ENCODE results near the gene TGM2. TPM values are rescaled to one million over a fixed set of nuclear protein-coding genes. Genes with fewer than 3 reads are reported as not detected.

TGM2 gene
- total and polyA plus RNA-seq, 5 experiments from 2014 or later = not detected

DNA sequence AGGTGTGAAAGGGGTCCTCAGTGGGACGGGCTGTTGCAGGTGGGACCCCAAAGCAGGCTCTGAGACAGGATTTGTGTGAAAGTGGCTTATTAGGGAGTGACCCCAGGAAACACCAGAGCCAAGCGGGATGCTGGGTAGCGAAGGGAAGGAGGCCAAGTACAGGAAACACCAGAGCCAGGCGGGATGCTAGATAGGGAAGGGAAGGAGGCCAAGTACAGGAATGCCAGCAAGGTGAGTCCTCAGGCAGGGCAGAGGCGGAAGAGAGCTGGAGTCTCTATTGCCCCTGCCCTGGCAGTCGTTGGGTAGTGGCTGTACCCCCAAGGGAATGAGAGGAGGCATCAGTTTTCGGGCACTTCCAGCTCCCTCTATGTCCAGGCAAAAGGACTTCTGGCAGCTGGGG lies 30.5 kb upstream of the TGM2 start:
- H3K4me3 Mint-ChIP-seq = no peak overlapping the region
- DNase-seq = no peak
- H3K27ac Mint-ChIP-seq = no peak overlapping the region
- H3K9me3 Mint-ChIP-seq = peaks cover 0 to 9% (median 1%) of the 10 kb centered on the region in 9 donors
- H3K27me3 Mint-ChIP-seq = peaks cover 3 to 29% (median 17%) of the 10 kb centered on the region in 5 donors
- POLR2A ChIA-PET = no interaction called here
- no peak for ATAC-seq
- no peaks in the 10 kb centered on the region for H3K36me3 Mint-ChIP-seq
- H3K4me1 Mint-ChIP-seq = no peaks in the 10 kb centered on the region

DNA sequence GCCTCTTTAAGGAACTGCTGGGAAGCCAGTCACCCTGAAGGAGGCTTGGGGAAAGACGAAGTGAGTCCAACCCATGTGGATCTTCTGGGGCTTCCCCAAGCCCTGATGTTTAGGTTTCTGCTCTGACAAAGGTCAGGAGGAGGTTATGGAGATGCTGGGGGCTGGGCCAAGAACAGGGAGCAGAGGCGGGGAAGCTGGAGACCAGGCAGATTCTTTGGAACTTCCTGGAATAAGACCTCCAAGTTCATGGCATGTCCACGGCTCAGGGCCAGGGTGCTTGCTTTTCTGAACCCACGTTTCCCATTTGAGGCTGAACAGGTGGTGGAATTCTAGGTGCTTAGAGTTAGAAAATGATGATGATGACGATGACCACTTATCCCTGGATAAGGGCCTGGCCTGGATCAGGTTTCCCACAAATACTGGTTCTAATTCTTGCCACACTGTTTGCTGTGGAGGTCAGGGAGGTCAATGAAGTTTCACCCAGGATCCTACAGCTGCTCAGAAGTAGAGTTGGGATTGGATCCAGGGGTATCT lies 30.0 kb upstream of the TGM2 start:
- no peaks in the 10 kb centered on the region for H3K4me1 Mint-ChIP-seq
- peaks cover 3 to 33% (median 17%) of the 10 kb centered on the region in 5 donors for H3K27me3 Mint-ChIP-seq
- peaks cover 0 to 9% (median 1%) of the 10 kb centered on the region in 9 donors for H3K9me3 Mint-ChIP-seq
- no peak overlapping the region for H3K4me3 Mint-ChIP-seq
- DNase-seq (no peak), ATAC-seq (no peak)
- H3K36me3 Mint-ChIP-seq = no peaks in the 10 kb centered on the region
- H3K27ac Mint-ChIP-seq = peak overlapping the region in 1 of 10 donors; percentile 46
- POLR2A ChIA-PET = no interaction called here

DNA sequence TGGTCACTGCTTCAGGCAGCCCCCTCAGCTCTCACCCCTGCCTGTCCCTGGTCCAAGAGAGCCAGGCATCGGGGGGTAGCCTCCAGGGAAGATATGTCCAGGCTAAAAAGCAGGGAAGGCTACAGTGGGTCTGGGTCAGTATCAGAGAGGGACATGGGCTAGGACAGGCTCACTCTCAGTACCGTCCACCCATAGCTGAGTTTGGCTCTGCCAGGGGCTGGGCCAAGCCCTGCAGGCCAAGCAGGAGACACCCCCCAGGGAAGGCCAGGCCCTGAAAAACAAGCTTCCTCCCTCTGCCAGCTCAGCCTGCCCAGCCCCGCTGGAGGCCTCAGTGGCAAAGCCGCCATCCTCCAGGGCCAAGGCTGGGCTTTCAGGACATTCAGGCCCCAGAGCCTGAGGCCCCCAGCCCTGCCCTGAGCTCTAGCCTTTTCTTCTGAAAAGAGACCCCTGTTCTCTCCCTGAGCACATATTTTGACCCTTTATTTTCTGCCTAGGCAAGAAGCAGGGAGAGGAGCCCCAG lies 28.6 kb upstream of the TGM2 start:
- H3K9me3 Mint-ChIP-seq = peaks cover 0 to 9% (median 1%) of the 10 kb centered on the region in 9 donors
- H3K4me1 Mint-ChIP-seq = no peaks in the 10 kb centered on the region
- DNase-seq (no peak), ATAC-seq (no peak)
- no peaks in the 10 kb centered on the region for H3K36me3 Mint-ChIP-seq
- no peak overlapping the region for H3K4me3 Mint-ChIP-seq
- peaks cover 3 to 38% (median 17%) of the 10 kb centered on the region in 5 donors for H3K27me3 Mint-ChIP-seq
- POLR2A ChIA-PET = no interaction called here
- H3K27ac Mint-ChIP-seq = no peak overlapping the region

DNA sequence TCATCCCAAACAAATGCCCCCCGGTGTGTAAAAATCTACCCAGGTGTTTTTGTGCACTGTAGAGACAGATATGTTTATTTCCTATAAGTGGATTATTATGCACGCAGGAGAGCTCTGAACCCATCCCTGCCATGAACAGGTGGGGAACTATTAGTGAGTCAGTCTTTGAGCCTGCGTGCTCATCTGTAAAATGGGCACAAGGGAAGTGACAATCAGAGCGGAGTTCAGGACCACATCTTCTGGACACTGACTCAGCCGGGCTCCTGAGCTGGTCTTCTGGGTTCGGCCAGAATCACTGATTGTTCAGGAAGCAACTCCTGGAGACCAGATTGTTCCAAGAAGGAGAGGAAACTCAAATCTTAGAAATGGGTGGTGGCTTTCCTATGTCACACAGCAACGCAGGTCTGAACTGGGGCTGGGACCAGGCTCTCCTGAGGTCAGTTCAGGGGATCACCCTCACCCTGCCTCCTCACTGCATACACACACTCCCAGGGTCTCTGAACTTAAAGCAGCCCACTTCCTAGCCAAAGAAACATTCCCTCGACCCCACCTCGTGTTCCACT lies 27.3 kb upstream of the TGM2 start:
- POLR2A ChIA-PET = no interaction called here
- Mint-ChIP-seq H3K4me1 (no peaks in the 10 kb centered on the region), H3K4me3 (no peak overlapping the region), H3K27ac (no peak overlapping the region), H3K36me3 (no peaks in the 10 kb centered on the region), H3K27me3 (peaks cover 3 to 38% (median 17%) of the 10 kb centered on the region in 5 donors), H3K9me3 (peaks cover 0 to 9% (median 1%) of the 10 kb centered on the region in 9 donors)
- DNase-seq = no peak
- no peak for ATAC-seq

DNA sequence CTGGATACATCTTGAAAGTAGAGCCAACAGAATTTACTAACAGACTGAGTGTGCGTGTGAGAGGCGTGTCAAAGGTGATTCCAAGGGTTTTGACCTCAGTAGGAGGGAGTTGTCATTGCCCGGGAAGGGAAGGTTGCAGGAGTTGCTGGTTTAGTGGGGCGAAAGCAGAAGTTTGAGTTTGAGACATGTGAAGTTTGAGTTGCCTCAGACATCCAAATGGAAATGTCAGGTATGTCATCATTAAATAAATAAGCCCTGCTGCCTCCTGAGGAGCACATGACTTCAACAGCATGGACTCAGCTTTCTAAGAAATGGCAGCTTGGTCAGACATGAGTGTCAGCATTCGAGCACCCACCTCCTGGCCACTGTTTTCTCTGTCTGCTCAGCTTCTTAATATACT lies 26.6 kb upstream of the TGM2 start:
- Mint-ChIP-seq H3K9me3 (peaks cover 0 to 9% (median 1%) of the 10 kb centered on the region in 9 donors), H3K4me3 (no peak overlapping the region), H3K27me3 (peaks cover 0 to 38% (median 14%) of the 10 kb centered on the region in 5 donors), H3K4me1 (no peaks in the 10 kb centered on the region), H3K27ac (no peak overlapping the region), H3K36me3 (no peaks in the 10 kb centered on the region)
- DNase-seq (no peak), ATAC-seq (no peak)
- POLR2A ChIA-PET = no interaction called here

DNA sequence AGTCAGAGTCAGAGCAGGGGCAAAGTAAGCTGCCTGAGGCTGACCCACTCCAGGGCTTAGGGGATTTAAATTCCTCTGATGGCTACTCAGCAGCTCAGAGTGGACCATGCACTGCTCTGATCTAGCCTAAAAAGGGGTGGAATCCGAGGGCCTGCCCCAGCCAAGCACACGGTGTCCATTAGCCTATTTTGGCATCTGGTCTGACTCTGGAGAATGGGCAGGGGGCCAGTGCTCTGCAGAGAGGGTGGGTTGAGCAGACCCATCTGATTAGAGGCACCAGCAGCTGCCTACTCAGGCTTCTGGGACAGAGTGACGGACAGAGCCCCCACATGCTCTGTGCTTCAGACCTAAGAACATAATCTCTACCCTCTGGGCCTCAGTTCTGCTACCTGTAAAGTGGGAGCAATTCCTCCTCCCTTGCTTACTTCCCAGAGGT lies 25.9 kb upstream of the TGM2 start:
- DNase-seq = no peak
- Mint-ChIP-seq H3K4me3 (no peak overlapping the region), H3K4me1 (no peaks in the 10 kb centered on the region), H3K27ac (no peak overlapping the region), H3K9me3 (peaks cover 0 to 9% (median 1%) of the 10 kb centered on the region in 9 donors), H3K27me3 (peaks cover 0 to 36% (median 15%) of the 10 kb centered on the region in 5 donors), H3K36me3 (no peaks in the 10 kb centered on the region)
- POLR2A ChIA-PET = no interaction called here
- ATAC-seq = no peak

DNA sequence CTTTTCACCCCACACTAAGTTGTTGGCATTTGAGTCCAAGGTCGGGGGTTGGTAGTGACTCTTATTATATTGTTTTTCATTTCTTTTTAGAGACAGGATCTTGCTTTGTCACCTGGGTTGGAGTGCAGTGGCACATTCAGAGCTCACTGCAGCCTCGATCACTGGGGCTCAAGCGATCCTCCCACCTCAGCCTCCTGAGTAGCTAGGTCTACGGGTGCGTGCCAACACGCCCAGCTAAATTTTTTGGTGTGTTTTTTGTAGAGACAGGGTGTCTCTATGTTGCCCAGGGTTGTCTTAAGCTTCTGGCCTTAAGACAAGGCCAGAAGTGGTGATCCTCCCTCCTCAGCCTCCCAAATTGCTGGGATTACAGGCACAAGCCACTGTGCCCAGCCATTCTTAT lies 25.1 kb upstream of the TGM2 start:
- no peaks in the 10 kb centered on the region for H3K4me1 Mint-ChIP-seq
- no peak for DNase-seq
- H3K27ac Mint-ChIP-seq = no peak overlapping the region
- POLR2A ChIA-PET = no interaction called here
- peaks cover 0 to 9% (median 1%) of the 10 kb centered on the region in 9 donors for H3K9me3 Mint-ChIP-seq
- no peaks in the 10 kb centered on the region for H3K36me3 Mint-ChIP-seq
- no peak overlapping the region for H3K4me3 Mint-ChIP-seq
- no peak for ATAC-seq
- peaks cover 2 to 28% (median 11%) of the 10 kb centered on the region in 5 donors for H3K27me3 Mint-ChIP-seq

DNA sequence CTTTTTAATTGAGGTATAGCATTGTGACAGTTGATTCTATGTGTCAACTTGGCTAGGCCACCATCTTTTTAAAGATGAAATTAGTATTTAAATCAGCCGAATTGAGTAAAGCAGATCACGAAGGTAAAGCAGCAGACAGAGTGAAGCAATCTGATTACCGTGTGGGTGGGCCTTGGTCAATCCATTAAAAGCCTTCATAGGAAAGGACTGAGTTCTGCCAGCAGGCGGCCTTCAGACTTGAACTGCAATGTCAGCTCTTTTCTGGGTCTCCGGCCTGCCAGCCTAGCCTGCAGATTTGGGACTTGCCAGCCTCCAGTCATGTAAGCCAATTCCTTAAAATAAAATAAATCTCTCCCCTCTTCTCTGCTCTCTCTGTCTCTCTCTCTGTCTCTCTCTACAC lies 22.4 kb upstream of the TGM2 start:
- peak overlapping the region in 1 of 10 donors; percentile 73 for H3K27ac Mint-ChIP-seq
- H3K36me3 Mint-ChIP-seq = no peaks in the 10 kb centered on the region
- POLR2A ChIA-PET = no interaction called here
- H3K27me3 Mint-ChIP-seq = peaks cover 2 to 36% (median 15%) of the 10 kb centered on the region in 5 donors
- no peaks in the 10 kb centered on the region for H3K4me1 Mint-ChIP-seq
- ATAC-seq (no peak), DNase-seq (no peak)
- no peak overlapping the region for H3K4me3 Mint-ChIP-seq
- no peaks in the 10 kb centered on the region for H3K9me3 Mint-ChIP-seq

DNA sequence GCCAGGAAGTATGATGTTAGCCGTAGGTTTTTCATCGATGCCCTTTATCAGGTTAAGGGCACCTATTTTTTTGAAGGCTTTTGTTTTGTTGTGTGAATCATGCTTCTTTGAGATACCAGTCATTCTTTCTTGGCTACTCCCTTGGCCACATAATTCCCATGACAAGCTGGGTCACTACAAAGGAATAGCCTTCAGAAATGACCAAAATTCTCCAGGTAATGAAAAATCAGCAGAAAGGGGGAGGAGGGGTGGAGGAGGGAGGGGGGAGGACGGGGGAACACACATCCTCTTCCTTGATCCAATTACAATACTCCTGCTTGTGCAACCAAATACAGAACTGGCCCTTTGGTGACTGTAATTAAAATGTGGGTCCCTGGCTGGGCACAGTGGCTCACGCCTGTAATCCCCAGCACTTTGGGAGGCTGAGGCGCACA lies 21.7 kb upstream of the TGM2 start:
- DNase-seq (no peak), ATAC-seq (no peak)
- POLR2A ChIA-PET = no interaction called here
- Mint-ChIP-seq H3K36me3 (no peaks in the 10 kb centered on the region), H3K4me1 (no peaks in the 10 kb centered on the region), H3K27ac (no peak overlapping the region), H3K4me3 (no peak overlapping the region), H3K27me3 (peaks cover 2 to 35% (median 15%) of the 10 kb centered on the region in 5 donors), H3K9me3 (no peaks in the 10 kb centered on the region)

DNA sequence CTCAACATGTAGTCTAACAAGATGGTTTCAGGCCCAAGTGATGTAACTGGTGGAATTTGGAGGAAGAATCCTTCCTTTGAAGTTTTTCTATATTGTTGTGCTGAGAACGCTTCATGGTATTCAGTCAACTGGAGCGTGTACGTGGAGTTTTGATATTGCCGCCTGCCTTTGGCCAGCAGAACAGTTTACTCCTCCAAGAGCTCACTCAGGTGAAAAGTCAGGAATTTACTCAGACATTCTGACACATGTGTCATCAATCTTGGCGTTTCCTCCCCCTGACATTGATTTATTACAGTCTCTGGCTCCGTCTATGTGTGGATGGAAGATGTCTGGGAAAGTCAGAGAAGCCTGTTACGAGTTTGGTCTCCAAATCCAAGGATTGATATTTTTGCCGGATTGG lies 19.0 kb upstream of the TGM2 start:
- H3K36me3 Mint-ChIP-seq = no peaks in the 10 kb centered on the region
- no peak overlapping the region for H3K27ac Mint-ChIP-seq
- H3K4me3 Mint-ChIP-seq = no peak overlapping the region
- H3K27me3 Mint-ChIP-seq = peaks cover 3 to 28% (median 12%) of the 10 kb centered on the region in 5 donors
- no peaks in the 10 kb centered on the region for H3K9me3 Mint-ChIP-seq
- no peaks in the 10 kb centered on the region for H3K4me1 Mint-ChIP-seq
- POLR2A ChIA-PET = no interaction called here
- ATAC-seq (no peak), DNase-seq (no peak)

DNA sequence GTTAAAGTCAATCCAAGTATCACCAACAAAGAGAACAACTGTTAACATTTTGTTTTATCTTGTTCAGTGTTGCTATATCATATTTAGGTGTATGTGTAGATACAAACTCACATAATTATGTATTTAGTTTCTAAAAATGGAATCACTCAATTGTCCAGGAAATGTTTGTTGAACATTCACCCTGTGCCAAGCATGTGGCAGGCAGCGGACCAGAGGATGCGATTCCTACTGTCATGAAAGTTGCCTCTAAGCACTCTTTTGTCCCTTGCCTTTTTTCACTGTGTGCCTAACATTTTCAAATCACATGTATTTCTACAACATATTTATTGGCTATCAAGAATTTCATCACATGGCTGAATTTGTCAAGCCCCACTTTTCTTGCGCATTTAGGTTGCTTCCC lies 16.9 kb upstream of the TGM2 start:
- H3K36me3 Mint-ChIP-seq = no peaks in the 10 kb centered on the region
- no peak overlapping the region for H3K27ac Mint-ChIP-seq
- ATAC-seq = no peak
- DNase-seq = no peak
- peaks cover 0 to 1% (median 0%) of the 10 kb centered on the region in 4 donors for H3K4me1 Mint-ChIP-seq
- H3K27me3 Mint-ChIP-seq = peaks cover 14 to 32% (median 23%) of the 10 kb centered on the region in 5 donors
- no peaks in the 10 kb centered on the region for H3K9me3 Mint-ChIP-seq
- POLR2A ChIA-PET = no interaction called here
- no peak overlapping the region for H3K4me3 Mint-ChIP-seq

DNA sequence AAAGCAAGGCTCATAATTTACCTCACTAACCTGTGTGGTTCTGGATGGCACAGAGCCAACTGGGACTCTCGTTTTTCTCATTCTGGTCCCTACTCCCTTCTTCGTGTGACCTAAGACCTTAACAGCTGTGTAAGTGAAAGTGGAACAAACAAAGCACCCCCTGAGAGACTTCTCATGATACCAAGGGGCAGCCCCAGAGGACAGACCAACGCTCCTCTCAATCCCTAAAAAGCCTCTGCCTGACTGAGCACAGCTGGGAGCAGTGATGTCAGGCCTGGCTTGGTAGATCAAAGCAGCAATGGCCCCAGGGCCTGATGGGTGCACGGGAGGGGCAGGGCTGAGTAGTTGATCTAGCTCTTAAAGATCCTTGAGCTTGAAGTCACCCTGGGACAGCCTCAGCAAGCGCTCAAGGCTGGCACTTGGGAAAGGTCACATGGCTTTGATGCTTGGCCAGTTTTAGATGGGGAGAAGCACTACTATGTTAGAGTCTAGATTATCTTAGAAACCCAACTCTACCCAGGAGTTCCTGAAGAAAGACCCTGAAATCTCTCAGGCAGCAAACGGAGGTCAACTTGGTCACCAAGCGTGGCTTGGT lies 16.2 kb upstream of the TGM2 start:
- Mint-ChIP-seq H3K4me1 (peaks cover 0 to 1% (median 0%) of the 10 kb centered on the region in 4 donors), H3K36me3 (no peaks in the 10 kb centered on the region), H3K27me3 (peaks cover 13 to 32% (median 24%) of the 10 kb centered on the region in 5 donors), H3K27ac (no peak overlapping the region), H3K9me3 (no peaks in the 10 kb centered on the region), H3K4me3 (no peak overlapping the region)
- POLR2A ChIA-PET = no interaction called here
- no peak for ATAC-seq
- DNase-seq = no peak

DNA sequence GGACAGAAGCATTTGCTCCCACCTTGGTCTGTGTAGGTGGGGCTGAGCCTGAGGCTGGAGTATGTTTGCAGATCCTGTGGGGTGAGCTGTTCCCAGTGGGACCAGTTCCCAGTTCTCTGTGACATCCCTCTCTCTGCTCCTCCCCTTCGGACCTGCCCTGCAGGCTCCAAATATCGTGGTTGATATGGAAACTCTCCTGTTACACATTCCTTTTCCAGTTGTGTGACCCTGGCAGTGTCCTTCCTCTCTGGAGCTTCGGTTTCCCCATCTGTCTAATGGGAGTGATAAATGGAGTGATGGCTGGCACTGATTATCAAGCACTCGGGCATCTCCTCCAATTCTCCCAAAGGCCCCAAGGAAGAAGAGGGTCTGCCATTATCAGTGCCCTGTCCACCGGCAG lies 15.7 kb upstream of the TGM2 start:
- POLR2A ChIA-PET = no interaction called here
- no peak overlapping the region for H3K4me3 Mint-ChIP-seq
- peaks cover 0 to 1% (median 0%) of the 10 kb centered on the region in 4 donors for H3K4me1 Mint-ChIP-seq
- H3K9me3 Mint-ChIP-seq = no peaks in the 10 kb centered on the region
- no peak overlapping the region for H3K27ac Mint-ChIP-seq
- ATAC-seq = no peak
- peaks cover 13 to 32% (median 23%) of the 10 kb centered on the region in 5 donors for H3K27me3 Mint-ChIP-seq
- no peak for DNase-seq
- H3K36me3 Mint-ChIP-seq = no peaks in the 10 kb centered on the region

All from naive thymus-derived CD8-positive, alpha-beta T cell (primary cell).